Mesodermal cell (in vitro differentiated cells): ENCODE measurements around the gene OTC.

Source experiments
- H3K27ac ChIP-seq: 2 replicates; pipeline ENCODE4 v1.7.0; 2013; ENCODE audit warnings: mild to moderate bottlenecking, low read depth, low read length, moderate library complexity; ENCODE audit not compliant: severe bottlenecking
- H3K36me3 ChIP-seq: 2 replicates; pipeline ENCODE4 v1.7.1; 2013; ENCODE audit warnings: mild to moderate bottlenecking, low read length, moderate library complexity; ENCODE audit not compliant: control insufficient read depth, insufficient read depth
- H3K4me1 ChIP-seq: one replicate; pipeline ENCODE4 v1.7.1; 2013; ENCODE audit warnings: mild to moderate bottlenecking, low read length; ENCODE audit not compliant: insufficient read depth, control insufficient read depth, poor library complexity, severe bottlenecking
- H3K4me3 ChIP-seq: 2 replicates; pipeline ENCODE4 v1.7.0; 2013; ENCODE audit warnings: low read length, control low read depth, mild to moderate bottlenecking; ENCODE audit not compliant: insufficient read depth, poor library complexity, severe bottlenecking; ENCODE audit errors: extremely low read depth
- H3K9me3 ChIP-seq: 2 replicates; pipeline ENCODE4 v1.7.1; 2013; ENCODE audit warnings: mild to moderate bottlenecking, low read length, moderate library complexity; ENCODE audit not compliant: control insufficient read depth
- WGBS, 2 experiments: methylation state at CpG; one replicate each; pipeline ENCODE4 v1.1.5; 2013; ENCODE audit warnings: missing lambda C conversion rate in 2 of 2; ENCODE audit not compliant: insufficient coverage in 2 of 2; 5-methylcytosine and 5-hydroxymethylcytosine counted together

Gene OTC

DNA sequence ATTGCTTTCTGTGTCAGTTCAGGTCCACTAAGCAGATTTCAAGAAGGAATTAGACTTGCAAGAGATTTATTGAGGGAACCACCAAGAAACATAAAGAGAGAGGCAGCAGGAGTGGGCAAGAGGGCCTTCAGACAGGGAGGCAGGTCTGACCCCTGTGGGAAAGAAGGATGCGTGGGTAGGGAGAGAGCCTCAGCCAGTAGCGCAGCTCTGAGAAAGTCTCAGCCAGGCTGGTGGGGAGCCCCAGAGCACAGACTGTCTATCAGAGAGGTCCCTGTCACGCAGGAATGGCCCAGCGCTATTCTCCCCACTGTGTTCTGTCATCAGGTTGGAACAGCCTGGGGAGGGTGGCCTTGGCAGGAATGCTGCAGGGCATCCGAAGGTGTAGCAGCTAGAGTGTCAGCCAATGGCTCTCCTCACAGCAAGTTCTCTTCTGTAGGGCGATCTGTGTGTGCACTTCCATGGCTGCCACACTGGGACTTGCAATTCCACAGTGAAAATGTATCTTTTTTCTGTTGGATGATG, 48.0 kb downstream of the OTC start:
- H3K4me1 ChIP-seq: no peaks in the 10 kb centered on the region
- H3K27ac ChIP-seq: no peak overlapping the region
- 60 to 100% methylated on average over 2 to 3 of the region's 6 CpGs for WGBS, 2 experiments
- no peak overlapping the region for H3K4me3 ChIP-seq
- no peaks in the 10 kb centered on the region for H3K9me3 ChIP-seq
- H3K36me3 ChIP-seq: no peaks in the 10 kb centered on the region

DNA sequence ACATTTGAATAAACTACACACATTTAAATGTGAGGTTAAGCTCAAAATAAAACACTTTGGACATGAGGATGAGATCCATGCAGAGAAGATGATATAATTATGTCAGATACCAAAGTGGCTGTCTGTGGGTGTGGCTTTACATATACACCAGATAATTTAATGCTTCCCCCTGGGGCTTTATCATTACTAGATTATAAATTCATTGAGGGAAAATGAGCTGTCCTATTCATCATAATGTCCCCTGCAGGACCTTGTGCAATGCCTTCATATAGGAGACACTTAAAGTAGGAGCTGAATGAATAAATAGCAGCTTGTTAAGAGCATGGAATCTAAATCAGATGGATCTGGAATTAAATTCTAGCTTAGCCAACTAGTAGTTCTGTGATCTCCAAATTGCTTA, 49.7 kb downstream of the OTC start:
- Histone ChIP-seq H3K4me1 (no peaks in the 10 kb centered on the region), H3K4me3 (no peak overlapping the region), H3K36me3 (no peaks in the 10 kb centered on the region), H3K27ac (no peak overlapping the region), H3K9me3 (no peaks in the 10 kb centered on the region)

DNA sequence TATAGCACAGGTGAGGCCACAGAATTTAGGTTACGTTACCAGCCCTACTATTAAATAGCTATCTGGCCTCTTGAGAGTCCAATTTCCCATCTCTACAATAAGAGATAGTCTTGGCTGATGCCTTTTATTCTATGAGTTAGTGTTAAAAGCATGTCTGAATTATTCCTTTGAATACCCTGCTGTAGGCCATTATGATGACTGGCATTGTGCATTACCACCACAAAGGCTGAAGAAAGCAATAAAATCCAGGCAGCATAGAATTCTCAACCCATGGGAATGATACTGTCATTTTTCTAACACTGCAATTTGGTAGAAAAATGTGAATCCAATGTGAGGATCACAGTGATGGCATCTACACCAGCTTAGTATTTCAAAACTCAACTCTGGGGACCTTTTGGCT, 51.4 kb downstream of the OTC start:
- Histone ChIP-seq H3K4me1 (no peaks in the 10 kb centered on the region), H3K36me3 (no peaks in the 10 kb centered on the region), H3K4me3 (no peak overlapping the region), H3K9me3 (no peaks in the 10 kb centered on the region), H3K27ac (no peak overlapping the region)
- no CpG with 5 or more reads among the region's 1 CpG for WGBS, 2 experiments

DNA sequence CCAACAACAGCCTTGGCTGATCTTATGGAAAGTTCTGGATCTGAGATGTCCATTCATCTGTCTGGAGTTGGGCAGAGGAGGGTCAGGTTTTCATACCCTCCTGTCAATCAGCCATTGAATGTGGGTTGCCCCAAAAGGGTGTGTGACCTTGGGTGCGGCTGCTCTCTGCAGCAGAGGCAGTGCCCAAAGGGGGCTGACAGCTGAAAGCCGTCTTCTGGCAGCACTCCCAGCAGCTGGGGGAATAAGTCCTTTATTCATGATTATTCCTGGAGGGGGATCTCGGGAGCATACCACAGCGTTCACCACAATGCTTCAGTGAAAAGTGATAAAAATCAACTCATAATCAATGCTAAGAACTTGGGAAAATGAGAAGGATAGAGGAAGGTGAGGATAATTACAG, 54.7 kb downstream of the OTC start:
- no peak overlapping the region for H3K27ac ChIP-seq
- no peak overlapping the region for H3K4me3 ChIP-seq
- no peaks in the 10 kb centered on the region for H3K9me3 ChIP-seq
- no peaks in the 10 kb centered on the region for H3K4me1 ChIP-seq
- H3K36me3 ChIP-seq: no peaks in the 10 kb centered on the region
- no CpG with 5 or more reads among the region's 4 CpGs for WGBS, 2 experiments

DNA sequence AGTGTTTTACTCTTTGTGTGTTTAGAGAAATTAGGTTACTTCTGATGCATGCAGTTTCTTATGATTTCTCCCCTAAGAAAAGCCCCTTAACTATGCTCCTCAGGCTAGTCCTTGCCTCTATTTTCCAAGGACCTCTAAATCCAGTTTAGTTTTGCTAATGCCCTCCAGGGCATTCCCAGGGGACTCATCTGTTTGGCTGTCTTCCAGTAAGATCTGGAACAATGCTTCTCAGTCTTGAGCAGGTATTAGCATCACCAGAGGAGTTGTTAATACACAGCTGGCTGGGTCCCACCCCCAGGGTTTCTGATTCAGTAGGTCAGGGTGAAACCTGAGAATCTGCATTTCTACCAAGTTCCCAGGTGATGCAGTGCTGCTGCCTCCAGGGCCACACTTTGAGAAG, 56.9 kb downstream of the OTC start:
- no peak overlapping the region for H3K27ac ChIP-seq
- H3K9me3 ChIP-seq: no peaks in the 10 kb centered on the region
- no peaks in the 10 kb centered on the region for H3K4me1 ChIP-seq
- no peaks in the 10 kb centered on the region for H3K36me3 ChIP-seq
- H3K4me3 ChIP-seq: no peak overlapping the region

DNA sequence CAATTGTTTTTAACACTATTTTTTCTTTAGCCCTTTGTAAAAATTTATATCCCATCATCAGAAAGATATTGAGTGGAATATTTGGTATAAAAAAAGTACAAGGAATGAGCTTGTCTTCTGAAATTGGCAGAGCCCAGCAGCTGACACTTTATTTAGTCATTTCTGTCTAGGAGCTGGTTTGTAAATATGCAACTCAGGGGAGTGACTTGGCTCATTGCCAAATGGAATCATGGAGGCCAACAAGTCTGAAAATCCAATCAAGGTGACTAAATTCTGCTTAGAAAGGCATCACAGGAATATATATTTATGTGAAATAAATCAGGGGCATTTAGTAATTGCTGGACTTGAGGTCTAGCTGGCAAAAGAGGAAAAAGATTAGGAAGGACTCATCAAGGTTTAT, 74.4 kb downstream of the OTC start:
- no peaks in the 10 kb centered on the region for H3K9me3 ChIP-seq
- H3K36me3 ChIP-seq: no peaks in the 10 kb centered on the region
- H3K4me3 ChIP-seq: no peak overlapping the region
- no peak overlapping the region for H3K27ac ChIP-seq
- H3K4me1 ChIP-seq: no peaks in the 10 kb centered on the region

DNA sequence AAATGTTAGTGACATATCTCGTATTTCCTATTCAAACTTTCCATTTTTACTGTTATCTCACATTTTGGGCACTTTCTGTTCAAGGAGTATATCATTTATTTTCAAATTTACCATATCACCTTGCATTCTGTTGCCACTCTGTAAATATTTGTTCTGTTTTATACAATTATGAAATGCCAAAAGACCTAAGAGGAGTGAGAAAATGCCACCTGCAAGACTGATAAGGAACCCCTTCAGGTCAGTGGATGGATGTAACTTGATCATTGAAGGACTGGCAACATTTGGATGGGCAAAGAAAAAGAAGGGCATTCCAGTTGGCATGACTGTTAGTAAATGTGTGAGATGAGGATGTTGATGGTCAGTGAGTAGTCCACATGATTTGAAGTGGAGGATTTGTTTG, 79.1 kb downstream of the OTC start:
- Histone ChIP-seq H3K36me3 (no peaks in the 10 kb centered on the region), H3K27ac (no peak overlapping the region), H3K4me1 (no peaks in the 10 kb centered on the region), H3K4me3 (no peak overlapping the region), H3K9me3 (no peaks in the 10 kb centered on the region)
- WGBS, 2 experiments: no CpG with 5 or more reads among the region's 1 CpG

DNA sequence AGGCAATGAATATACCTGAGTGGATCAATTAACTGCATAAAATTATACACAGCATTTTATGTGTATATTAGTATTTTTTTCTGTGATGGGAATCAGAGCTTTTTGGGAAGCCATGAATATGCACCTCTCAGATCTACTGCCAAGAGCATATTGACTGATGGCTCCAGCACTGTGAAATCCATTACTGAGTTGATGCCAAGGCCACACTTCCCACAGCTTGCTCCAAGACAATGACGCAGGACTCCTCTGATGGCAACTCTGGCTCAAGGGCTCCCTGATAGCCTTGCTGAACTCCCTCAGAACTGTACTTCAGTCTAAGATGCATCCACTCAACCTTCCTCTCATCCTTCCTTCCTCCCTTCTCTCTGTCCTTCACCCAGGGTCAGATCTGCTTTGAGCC, 82.7 kb downstream of the OTC start:
- Histone ChIP-seq H3K4me3 (no peak overlapping the region), H3K9me3 (no peaks in the 10 kb centered on the region)
- 100% methylated on average over 1 of the region's 1 CpG; no CpG with 5 or more reads in 1 of the 2 experiments for WGBS, 2 experiments

DNA sequence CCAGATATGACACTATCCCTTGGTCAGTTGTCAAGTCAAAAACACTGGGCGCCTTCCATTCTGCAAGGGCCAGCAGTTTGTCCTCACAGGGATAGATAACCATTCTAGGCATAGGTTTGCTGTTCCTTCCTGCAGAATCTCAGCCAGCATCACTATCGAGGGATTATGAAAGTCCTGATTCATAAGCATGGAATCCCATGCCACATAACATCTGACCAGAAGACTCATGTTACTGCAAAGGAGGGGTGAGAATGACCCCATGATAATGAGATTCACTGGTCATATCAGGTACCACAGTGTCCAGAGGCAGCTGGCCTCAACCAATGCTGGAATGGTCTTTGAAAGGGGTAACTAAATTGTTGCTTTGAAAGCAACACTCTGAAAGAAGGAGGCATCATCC, 84.7 kb downstream of the OTC start:
- Histone ChIP-seq H3K4me1 (no peaks in the 10 kb centered on the region), H3K36me3 (no peaks in the 10 kb centered on the region), H3K4me3 (no peak overlapping the region), H3K27ac (no peak overlapping the region), H3K9me3 (no peaks in the 10 kb centered on the region)
- WGBS, 2 experiments: 57% methylated on average over 1 of the region's 2 CpGs; no CpG with 5 or more reads in 1 of the 2 experiments

More for the DNA sequence above, 82.7 kb downstream of the OTC start:
- H3K27ac ChIP-seq: no peak overlapping the region
- no peaks in the 10 kb centered on the region for H3K36me3 ChIP-seq
- no peaks in the 10 kb centered on the region for H3K4me1 ChIP-seq

DNA sequence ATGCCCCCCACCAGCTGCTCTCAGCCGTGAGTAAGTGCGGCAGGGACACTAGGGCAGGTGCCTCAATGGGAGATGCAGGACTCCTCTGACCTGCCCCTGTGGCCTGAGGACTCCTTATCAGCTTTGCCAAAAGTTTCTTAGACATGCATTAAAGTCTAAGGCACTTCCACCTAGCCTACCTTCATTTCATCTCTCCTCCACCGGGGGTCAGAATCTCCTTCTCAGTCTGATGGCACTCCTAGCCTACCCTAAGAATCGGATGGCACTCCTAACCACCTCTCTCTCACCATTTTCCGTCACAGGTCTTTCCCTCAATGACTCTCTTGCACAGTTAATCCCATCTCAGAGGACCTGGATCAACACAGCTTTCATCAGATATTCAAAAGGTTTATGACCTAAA, 85.9 kb downstream of the OTC start:
- no peaks in the 10 kb centered on the region for H3K36me3 ChIP-seq
- H3K4me3 ChIP-seq: no peak overlapping the region
- H3K9me3 ChIP-seq: no peaks in the 10 kb centered on the region
- H3K4me1 ChIP-seq: no peaks in the 10 kb centered on the region
- 42 to 53% methylated on average over 2 of the region's 5 CpGs for WGBS, 2 experiments
- no peak overlapping the region for H3K27ac ChIP-seq

DNA sequence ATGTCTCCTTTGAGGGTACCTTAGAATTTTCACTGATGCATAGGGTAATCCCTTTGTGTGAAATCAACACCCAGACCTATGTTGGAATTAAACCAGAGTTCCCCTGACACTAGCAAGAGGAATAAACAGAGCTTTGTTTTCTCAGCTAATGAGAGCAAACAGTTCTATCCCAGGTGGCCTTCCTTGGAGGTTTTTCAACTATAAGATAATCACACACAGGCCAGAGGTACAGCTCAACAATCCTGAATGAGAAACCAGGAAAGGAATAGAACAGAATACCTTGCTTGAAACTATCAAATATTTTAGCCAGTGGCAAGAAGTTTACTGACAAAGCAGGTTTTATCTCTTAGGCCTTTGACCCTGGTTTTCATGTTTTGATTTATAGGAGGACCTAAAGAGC, 100.2 kb downstream of the OTC start:
- Histone ChIP-seq H3K27ac (no peak overlapping the region), H3K4me3 (no peak overlapping the region), H3K36me3 (no peaks in the 10 kb centered on the region)

DNA sequence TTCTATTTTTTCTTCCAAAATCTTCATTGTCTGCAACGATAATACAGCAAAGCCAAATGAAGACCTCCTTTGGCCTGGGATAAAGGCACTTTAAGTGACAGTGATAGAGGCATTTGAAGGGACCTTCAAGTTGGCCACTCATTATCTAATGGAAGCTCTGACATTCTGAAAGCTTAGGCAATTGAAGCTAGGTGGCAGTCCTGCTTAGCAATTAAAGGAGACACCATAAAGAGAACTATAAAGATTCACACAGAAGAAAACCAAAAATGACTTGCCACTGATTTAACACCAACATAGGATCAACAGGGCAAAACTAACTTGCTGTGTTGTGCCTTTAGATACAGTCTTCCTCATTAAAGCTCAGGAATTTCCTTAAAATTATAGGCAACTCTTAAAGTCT, 105.7 kb downstream of the OTC start:
- Histone ChIP-seq H3K9me3 (no peaks in the 10 kb centered on the region), H3K36me3 (no peaks in the 10 kb centered on the region), H3K4me3 (no peak overlapping the region), H3K27ac (no peak overlapping the region), H3K4me1 (no peaks in the 10 kb centered on the region)
- WGBS, 2 experiments: 80% methylated on average over 1 of the region's 1 CpG; no CpG with 5 or more reads in 1 of the 2 experiments

More for the DNA sequence above, 100.2 kb downstream of the OTC start:
- Histone ChIP-seq H3K4me1 (no peaks in the 10 kb centered on the region), H3K9me3 (no peaks in the 10 kb centered on the region)
